HepG2 (cell line): Measurements from ENCODE around the gene ALPK3. TPM values are rescaled to one million over a fixed set of nuclear protein-coding genes. Genes with fewer than 3 reads are reported as not detected.

Experiments
- ATF4 ChIP-seq, 2 experiments: fragments of 450-650 bp in 1 of 2; sonication (generic) in 1 of 2; formaldehyde crosslinking; IDR thresholded peaks; 2 replicates each; pipeline versions ENCODE4 v1.5.0 to v1.8.0; 2020 to 2022; ENCODE audit warnings: mild to moderate bottlenecking in 1 of 2, missing genetic modification reagents in 1 of 2
- ATF6 ChIP-seq: sonication (generic); formaldehyde crosslinking; conservative IDR thresholded peaks from 2 replicates; pipeline ENCODE4 v1.4.0; 2020; ENCODE audit warnings: missing genetic modification reagents
- BRF2 ChIP-seq: sonication (generic); formaldehyde crosslinking; IDR thresholded peaks from 2 replicates; pipeline ENCODE4 v1.8.1; 2022; ENCODE audit warnings: mild to moderate bottlenecking, missing genetic modification reagents
- HMG20B ChIP-seq: conservative IDR thresholded peaks from 2 replicates; pipeline ENCODE4 v1.6.1; 2016; ENCODE audit warnings: missing genetic modification reagents, missing compliant biosample characterization
- NFE2L1 ChIP-seq: sonication (generic); formaldehyde crosslinking; IDR thresholded peaks from 2 replicates; pipeline ENCODE4 v1.4.0; 2020; ENCODE audit warnings: missing genetic modification reagents, mild to moderate bottlenecking, borderline replicate concordance
- PAF1 ChIP-seq: IDR thresholded peaks from 2 replicates; pipeline ENCODE4 v1.6.1; 2016; ENCODE audit warnings: missing genetic modification reagents, missing compliant biosample characterization
- SMAD9 ChIP-seq: sonication (generic); formaldehyde crosslinking; IDR thresholded peaks from 2 replicates; pipeline ENCODE4 v1.5.1; 2020; ENCODE audit warnings: mild to moderate bottlenecking, missing genetic modification reagents
- SYNCRIP ChIP-seq: fragments of 200-400 bp; formaldehyde crosslinking; IDR thresholded peaks from 2 replicates; pipeline ENCODE4 v1.6.1; 2018; ENCODE audit warnings: mild to moderate bottlenecking, low read depth, low read length; ENCODE audit not compliant: insufficient read depth
- TBX2 ChIP-seq: sonication (generic); formaldehyde crosslinking; IDR thresholded peaks from 2 replicates; pipeline ENCODE4 v1.5.0; 2020; ENCODE audit warnings: missing genetic modification reagents, mild to moderate bottlenecking, borderline replicate concordance
- ZFX ChIP-seq: sonication (generic); formaldehyde crosslinking; IDR thresholded peaks from 2 replicates; pipeline ENCODE4 v1.4.0; 2020; ENCODE audit warnings: mild to moderate bottlenecking, low read depth, missing genetic modification reagents, moderate library complexity
- ZNF230 ChIP-seq: sonication (generic); formaldehyde crosslinking; IDR thresholded peaks from 2 replicates; pipeline ENCODE4 v1.4.0; 2020; ENCODE audit warnings: mild to moderate bottlenecking, missing genetic modification reagents
- ZNF326 ChIP-seq: sonication (generic); formaldehyde crosslinking; IDR thresholded peaks from 2 replicates; pipeline ENCODE4 v1.4.0; 2020; ENCODE audit warnings: missing genetic modification reagents, borderline replicate concordance
- ZNF556 ChIP-seq: sonication (generic); formaldehyde crosslinking; IDR thresholded peaks from 2 replicates; pipeline ENCODE4 v1.4.0; 2020; ENCODE audit warnings: mild to moderate bottlenecking, missing genetic modification reagents, borderline replicate concordance
- ZNF629 ChIP-seq: sonication (generic); formaldehyde crosslinking; conservative IDR thresholded peaks from 2 replicates; pipeline ENCODE4 v1.5.0; 2020; ENCODE audit warnings: missing genetic modification reagents
- ZNF672 ChIP-seq: sonication (generic); formaldehyde crosslinking; IDR thresholded peaks from 2 replicates; pipeline ENCODE4 v1.8.1; 2022; ENCODE audit warnings: missing genetic modification reagents
- polyA plus RNA-seq, 8 experiments: library from polyadenylated mRNA; depleted of rRNA in 3 of 8; stranded (reverse) in 7 of 8; unstranded in 1 of 8; fragments of >200 nt; fragmentation: Illumina TruSeq in 4 of 8; extraction: Trizol in 4 of 8; gene quantifications; 2 replicates each; pipeline versions ENCODE4 v1.2.1 to v1.2.3, GENCODE V29; 2011 to 2016; ENCODE audit warnings: low read depth in 4 of 8, missing spikeins in 1 of 8, mixed read lengths in 1 of 8; ENCODE audit not compliant: insufficient read depth in 1 of 8
- total RNA-seq, 5 experiments: library from RNA; depleted of rRNA; stranded (reverse); fragments of >200 nt; fragmentation: Illumina TruSeq; extraction: Trizol; gene quantifications; 2 replicates each; pipeline ENCODE4 v1.2.3, GENCODE V29; 2016; ENCODE audit warnings: low read depth in 1 of 5
- TF ChIP-seq, protein P1 (sequence below): sonication (generic); formaldehyde crosslinking; IDR thresholded peaks from 2 replicates; pipeline ENCODE4 v1.8.1; 2022; ENCODE audit warnings: low read depth, mild to moderate bottlenecking, missing genetic modification reagents
- TF ChIP-seq, protein P2 (sequence below): sonication (generic); formaldehyde crosslinking; conservative IDR thresholded peaks from 2 replicates; pipeline ENCODE4 v1.8.0; 2022; ENCODE audit warnings: mild to moderate bottlenecking, moderate library complexity, missing genetic modification reagents

The ALPK3 gene
- total and polyA plus RNA-seq, 2 of the 13 experiments (the other 11 are each of a cell fraction or from before 2014, with no cell fraction given): 0.04 to 0.42 TPM

GRCh38 chr15:84818261-84819131 is 1.3 kb downstream of the ALPK3 start (continued):
- TF ChIP-seq ATF4 (CRISPR knock-in tag; IDR thresholded peaks at IDR 0.05) (no peak), ZNF672 (no peak), ZNF556 (CRISPR knock-in tag) (no peak), SYNCRIP (no peak), BRF2 (no peak), ZFX (no peak; the same call in 1 of the 2 replicates), SMAD9 (CRISPR knock-in tag) (no peak), ATF6 (no peak), HMG20B (no peak), ZNF629 (0 out of 2 replicates have a peak, but pooled peaks have one; percentile 13), NFE2L1 (CRISPR knock-in tag) (no peak), ZNF230 (CRISPR knock-in tag) (no peak), TBX2 (CRISPR knock-in tag) (0 out of 2 replicates have a peak, but pooled peaks have one; percentile 35), ZNF326 (CRISPR knock-in tag) (no peak), PAF1 (no peak)
- TF ChIP-seq, protein P1, sequence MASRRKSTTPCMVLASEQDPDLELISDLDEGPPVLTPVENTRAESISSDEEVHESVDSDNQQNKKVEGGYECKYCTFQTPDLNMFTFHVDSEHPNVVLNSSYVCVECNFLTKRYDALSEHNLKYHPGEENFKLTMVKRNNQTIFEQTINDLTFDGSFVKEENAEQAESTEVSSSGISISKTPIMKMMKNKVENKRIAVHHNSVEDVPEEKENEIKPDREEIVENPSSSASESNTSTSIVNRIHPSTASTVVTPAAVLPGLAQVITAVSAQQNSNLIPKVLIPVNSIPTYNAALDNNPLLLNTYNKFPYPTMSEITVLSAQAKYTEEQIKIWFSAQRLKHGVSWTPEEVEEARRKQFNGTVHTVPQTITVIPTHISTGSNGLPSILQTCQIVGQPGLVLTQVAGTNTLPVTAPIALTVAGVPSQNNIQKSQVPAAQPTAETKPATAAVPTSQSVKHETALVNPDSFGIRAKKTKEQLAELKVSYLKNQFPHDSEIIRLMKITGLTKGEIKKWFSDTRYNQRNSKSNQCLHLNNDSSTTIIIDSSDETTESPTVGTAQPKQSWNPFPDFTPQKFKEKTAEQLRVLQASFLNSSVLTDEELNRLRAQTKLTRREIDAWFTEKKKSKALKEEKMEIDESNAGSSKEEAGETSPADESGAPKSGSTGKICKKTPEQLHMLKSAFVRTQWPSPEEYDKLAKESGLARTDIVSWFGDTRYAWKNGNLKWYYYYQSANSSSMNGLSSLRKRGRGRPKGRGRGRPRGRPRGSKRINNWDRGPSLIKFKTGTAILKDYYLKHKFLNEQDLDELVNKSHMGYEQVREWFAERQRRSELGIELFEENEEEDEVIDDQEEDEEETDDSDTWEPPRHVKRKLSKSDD (CRISPR knock-in tag): no peak
- TF ChIP-seq, protein P2, sequence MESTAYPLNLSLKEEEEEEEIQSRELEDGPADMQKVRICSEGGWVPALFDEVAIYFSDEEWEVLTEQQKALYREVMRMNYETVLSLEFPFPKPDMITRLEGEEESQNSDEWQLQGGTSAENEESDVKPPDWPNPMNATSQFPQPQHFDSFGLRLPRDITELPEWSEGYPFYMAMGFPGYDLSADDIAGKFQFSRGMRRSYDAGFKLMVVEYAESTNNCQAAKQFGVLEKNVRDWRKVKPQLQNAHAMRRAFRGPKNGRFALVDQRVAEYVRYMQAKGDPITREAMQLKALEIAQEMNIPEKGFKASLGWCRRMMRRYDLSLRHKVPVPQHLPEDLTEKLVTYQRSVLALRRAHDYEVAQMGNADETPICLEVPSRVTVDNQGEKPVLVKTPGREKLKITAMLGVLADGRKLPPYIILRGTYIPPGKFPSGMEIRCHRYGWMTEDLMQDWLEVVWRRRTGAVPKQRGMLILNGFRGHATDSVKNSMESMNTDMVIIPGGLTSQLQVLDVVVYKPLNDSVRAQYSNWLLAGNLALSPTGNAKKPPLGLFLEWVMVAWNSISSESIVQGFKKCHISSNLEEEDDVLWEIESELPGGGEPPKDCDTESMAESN (CRISPR knock-in tag): no peak
